Loucy (cell line): ENCODE results near the gene DEPDC4.

ENCODE experiments used
- EZH2phosphoT487 ChIP-seq: fragments of 200-600 bp; IDR thresholded peaks from 2 replicates; pipeline ENCODE4 v1.6.1; 2018; ENCODE audit warnings: antibody characterized with exemption, mild to moderate bottlenecking, moderate library complexity, borderline replicate concordance
- TF ChIP-seq, protein P1 (sequence below): fragments of 200-600 bp; sonication (generic); conservative IDR thresholded peaks from 2 replicates; pipeline ENCODE4 v1.5.1; 2014; ENCODE audit warnings: mild to moderate bottlenecking, antibody characterized with exemption, low read length

DNA sequence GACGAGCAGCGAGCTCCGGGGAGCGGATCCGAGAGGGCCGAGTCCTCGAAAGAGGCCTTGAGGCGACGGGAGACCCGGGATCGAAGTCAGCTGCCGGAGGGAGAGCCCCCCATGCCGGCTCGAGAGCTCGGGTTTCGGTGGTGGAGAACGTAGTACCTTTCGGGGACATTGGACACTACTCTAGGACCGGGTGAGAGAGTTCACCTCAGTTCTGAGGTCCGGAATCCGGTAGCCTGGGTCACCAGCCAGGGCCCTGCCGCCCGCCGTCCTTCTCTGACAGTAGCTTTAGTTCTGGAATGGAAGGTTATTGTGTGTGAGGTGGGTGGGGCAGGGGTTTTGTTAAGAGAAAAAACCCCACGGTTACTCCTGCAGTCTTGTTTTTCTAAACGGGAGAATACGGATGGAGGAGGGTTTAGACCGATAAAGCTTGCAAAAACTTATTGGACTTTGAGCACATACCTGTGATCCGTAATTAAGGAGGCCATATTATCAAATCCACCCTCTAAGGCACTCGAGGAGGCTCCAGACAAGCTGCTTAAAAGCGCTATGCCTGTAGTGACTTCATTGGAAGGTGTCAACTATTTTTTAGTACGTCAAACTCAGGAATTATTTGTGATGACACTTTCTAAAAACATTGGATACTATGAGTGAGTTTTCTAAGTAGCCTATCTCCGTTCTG, 863 bp upstream of the DEPDC4 start:
- TF ChIP-seq, protein P1, sequence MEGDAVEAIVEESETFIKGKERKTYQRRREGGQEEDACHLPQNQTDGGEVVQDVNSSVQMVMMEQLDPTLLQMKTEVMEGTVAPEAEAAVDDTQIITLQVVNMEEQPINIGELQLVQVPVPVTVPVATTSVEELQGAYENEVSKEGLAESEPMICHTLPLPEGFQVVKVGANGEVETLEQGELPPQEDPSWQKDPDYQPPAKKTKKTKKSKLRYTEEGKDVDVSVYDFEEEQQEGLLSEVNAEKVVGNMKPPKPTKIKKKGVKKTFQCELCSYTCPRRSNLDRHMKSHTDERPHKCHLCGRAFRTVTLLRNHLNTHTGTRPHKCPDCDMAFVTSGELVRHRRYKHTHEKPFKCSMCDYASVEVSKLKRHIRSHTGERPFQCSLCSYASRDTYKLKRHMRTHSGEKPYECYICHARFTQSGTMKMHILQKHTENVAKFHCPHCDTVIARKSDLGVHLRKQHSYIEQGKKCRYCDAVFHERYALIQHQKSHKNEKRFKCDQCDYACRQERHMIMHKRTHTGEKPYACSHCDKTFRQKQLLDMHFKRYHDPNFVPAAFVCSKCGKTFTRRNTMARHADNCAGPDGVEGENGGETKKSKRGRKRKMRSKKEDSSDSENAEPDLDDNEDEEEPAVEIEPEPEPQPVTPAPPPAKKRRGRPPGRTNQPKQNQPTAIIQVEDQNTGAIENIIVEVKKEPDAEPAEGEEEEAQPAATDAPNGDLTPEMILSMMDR = no peak
- no peak for TF ChIP-seq EZH2phosphoT487
